Prostate gland (tissue), 2 donors: ENCODE measurements around the gene TXNRD3.

Source experiments
- CTCF ChIP-seq, 4 experiments: fragments of 200-600 bp in 2 of 4; fragments of 450-650 bp in 2 of 4; sonication (generic) in 2 of 4; IDR thresholded peaks; 1 replicate in 3 of 4; 2 replicates in 1 of 4; pipeline ENCODE4 v1.5.1; 2016 to 2019; ENCODE audit warnings: antibody characterized with exemption in 4 of 4, mild to moderate bottlenecking in 2 of 4, moderate library complexity in 2 of 4
- POLR2A ChIP-seq: fragments of 450-650 bp; IDR thresholded peaks from one replicate; pipeline ENCODE4 v1.6.1; 2016; ENCODE audit warnings: antibody characterized with exemption, mild to moderate bottlenecking
- POLR2AphosphoS5 ChIP-seq: sonication (generic); formaldehyde crosslinking; IDR thresholded peaks from one replicate; pipeline ENCODE4 v1.6.1; 2017; ENCODE audit warnings: antibody characterized with exemption

DNA sequence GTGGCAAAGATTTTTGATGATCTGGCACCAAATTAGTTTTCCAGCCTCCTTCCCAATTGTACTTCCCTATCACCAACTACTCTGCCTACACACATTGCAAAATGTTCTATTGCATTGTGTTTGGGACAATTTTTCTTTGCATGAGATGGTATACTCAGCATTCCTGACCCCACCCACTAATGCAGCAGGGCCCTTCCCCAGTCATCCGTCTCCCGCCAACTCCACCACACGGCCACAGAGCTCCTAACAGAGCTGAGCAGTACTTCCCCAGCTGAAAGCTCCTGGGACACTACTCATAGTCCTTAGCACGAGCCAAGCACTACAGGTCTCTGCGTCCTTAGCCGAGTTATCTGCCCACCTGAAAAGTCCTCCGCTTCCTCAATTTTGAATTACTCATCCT is 34.2 kb downstream of the TXNRD3 start:
- TF ChIP-seq CTCF (IDR thresholded peaks at IDR 0.05) (no peak), POLR2A (no peak), POLR2AphosphoS5 (no peak)
